Mammary epithelial cell (primary cell): ENCODE measurements around the gene SVEP1.

Experiments
- CTCF ChIP-seq, 2 donors: IDR thresholded peaks in 1 of 2; conservative IDR thresholded peaks in 1 of 2; 2 replicates each; pipeline ENCODE4 v1.5.1; 2011 to 2012; ENCODE audit warnings: inconsistent platforms in 2 of 2, low read length in 2 of 2, mild to moderate bottlenecking in 2 of 2, control low read depth in 1 of 2, low read depth in 1 of 2; ENCODE audit not compliant: insufficient read depth in 1 of 2; ENCODE audit errors: extremely low read depth in 1 of 2
- EZH2 ChIP-seq: IDR thresholded peaks from 2 replicates; pipeline ENCODE4 v1.6.1; 2012; ENCODE audit warnings: low read length, inconsistent platforms, borderline replicate concordance

GRCh38 chr9:110626101-110626829 lies 46.7 kb upstream of the SVEP1 start:
- TF ChIP-seq CTCF (conservative IDR thresholded peaks at IDR 0.05 in 1 of 2, IDR thresholded peaks at IDR 0.05 in 1 of 2; ENCODE audit: extremely low read depth in 1 of 2, insufficient read depth in 1 of 2, low read depth in 1 of 2, low read length in 2 of 2) (no peak), EZH2 (no peak)
